Mucosa of rectum (tissue), 2 donors: ENCODE data around the gene PRR23E.

ENCODE experiments used
- H3K27ac ChIP-seq, 2 donors: one replicate each; pipeline ENCODE4 v1.7.0; 2013; ENCODE audit warnings: inconsistent platforms in 2 of 2, low read depth in 2 of 2, low read length in 2 of 2
- H3K27me3 ChIP-seq, 2 donors: one replicate each; pipeline ENCODE4 v1.7.0; 2013; ENCODE audit warnings: low read length in 2 of 2; ENCODE audit not compliant: control insufficient read depth in 2 of 2, insufficient read depth in 2 of 2
- H3K36me3 ChIP-seq, 2 donors: one replicate each; pipeline ENCODE4 v1.7.0; 2013; ENCODE audit warnings: low read length in 2 of 2; ENCODE audit not compliant: control insufficient read depth in 2 of 2, insufficient read depth in 2 of 2
- H3K4me1 ChIP-seq, 2 donors: one replicate each; pipeline ENCODE4 v1.7.0; 2013; ENCODE audit warnings: low read length in 2 of 2, mild to moderate bottlenecking in 1 of 2; ENCODE audit not compliant: control insufficient read depth in 2 of 2, insufficient read depth in 2 of 2
- H3K4me3 ChIP-seq, 2 donors: one replicate each; pipeline ENCODE4 v1.7.0; 2013; ENCODE audit warnings: low read length in 2 of 2
- H3K9ac ChIP-seq, 2 donors: one replicate each; pipeline ENCODE4 v1.7.0; 2013; ENCODE audit warnings: low read length in 2 of 2, low read depth in 1 of 2, mild to moderate bottlenecking in 1 of 2
- H3K9me3 ChIP-seq, 2 donors: one replicate each; pipeline ENCODE4 v1.7.0; 2013; ENCODE audit warnings: low read length in 2 of 2; ENCODE audit not compliant: control insufficient read depth in 2 of 2
- donor health status: healthy.
- donor health status: Normal muscosa, but diverticular disease.

The PRR23E gene, protein sequence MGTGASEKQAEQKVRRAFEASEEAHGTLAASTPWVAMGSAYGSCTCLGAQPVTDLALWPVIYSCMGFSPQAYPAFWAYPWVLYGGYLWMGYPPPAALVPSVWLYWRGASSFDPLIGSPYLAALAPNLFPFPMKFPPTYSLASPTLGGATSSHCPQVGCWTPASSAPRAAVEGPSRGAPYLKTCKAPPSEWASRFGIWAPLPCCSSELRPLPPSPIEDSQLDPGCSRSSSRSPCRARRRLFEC

DNA sequence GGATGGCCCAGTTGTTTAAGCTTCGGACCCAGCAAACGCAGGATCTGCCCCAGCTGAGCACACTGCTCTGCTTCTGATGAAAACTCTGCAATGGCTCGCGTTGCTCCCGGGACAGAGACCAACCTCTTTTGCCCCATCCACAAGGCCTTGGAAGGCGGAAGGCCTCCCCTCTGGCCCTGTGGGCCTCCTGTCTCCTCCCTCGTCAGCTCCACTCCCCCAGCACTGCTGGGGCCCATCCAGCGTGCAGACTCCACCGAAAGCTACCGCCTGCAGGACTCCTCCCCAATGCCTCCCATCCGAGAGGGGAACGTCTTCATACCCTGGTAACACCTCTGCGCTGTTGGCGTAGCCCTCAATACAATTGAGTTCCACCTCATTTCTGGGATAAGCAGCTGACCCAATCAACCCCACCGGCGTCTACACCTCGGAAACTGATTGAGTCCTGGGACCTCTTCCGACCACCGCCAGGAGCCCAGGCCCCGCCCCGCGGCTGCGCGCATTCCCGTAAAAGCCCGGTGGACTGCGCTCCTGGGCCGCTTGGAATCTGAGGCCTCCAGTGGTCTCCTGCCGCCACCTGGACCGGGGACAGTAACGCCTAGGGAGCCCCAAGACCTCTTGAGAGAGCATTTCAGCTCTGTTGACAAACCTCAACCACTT lies at the start of gene PRR23E:
PRR23E (plus strand) TSS at position 556 of the 657 bp plus-strand sequence. CDS start 3,555 bp downstream, outside the sequence.
- Histone ChIP-seq H3K36me3 (no peaks in the 10 kb centered on the region), H3K27me3 (no peaks in the 10 kb centered on the region)

DNA sequence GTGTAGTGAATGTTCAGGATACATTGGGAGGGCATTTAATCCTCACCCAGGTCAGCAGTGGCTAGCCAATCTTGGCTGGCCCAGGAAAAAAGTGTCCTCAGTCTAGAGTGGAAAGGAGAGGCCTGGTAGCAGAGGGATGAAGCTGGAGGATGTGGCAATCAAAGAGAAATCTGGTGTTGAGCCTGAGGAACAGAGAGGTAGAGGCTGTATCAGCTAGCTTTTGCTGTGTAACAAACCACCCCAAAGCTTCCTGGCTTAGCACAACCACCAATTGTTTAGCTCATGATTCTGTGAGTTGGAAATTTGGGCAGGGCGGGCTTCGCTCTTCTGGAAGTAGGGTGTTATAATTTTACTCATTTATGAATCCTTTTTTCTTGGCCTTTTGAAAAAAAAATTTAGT lies 49.8 kb upstream of the PRR23E start:
- no peak overlapping the region for H3K4me3 ChIP-seq
- peaks cover 5 to 23% of the 10 kb centered on the region in 2 donors for H3K4me1 ChIP-seq
- no peaks in the 10 kb centered on the region for H3K9me3 ChIP-seq
- no peaks in the 10 kb centered on the region for H3K36me3 ChIP-seq
- H3K9ac ChIP-seq = no peak overlapping the region
- peaks cover 2 to 4% of the 10 kb centered on the region in 2 donors for H3K27me3 ChIP-seq
- no peak overlapping the region for H3K27ac ChIP-seq

More for the DNA sequence above, at the start of gene PRR23E:
- Histone ChIP-seq H3K9me3 (no peaks in the 10 kb centered on the region), H3K27ac (no peak within 1 kb of the TSS), H3K9ac (no peak within 1 kb of the TSS), H3K4me3 (no peak within 1 kb of the TSS), H3K4me1 (no peaks in the 10 kb centered on the region)

DNA sequence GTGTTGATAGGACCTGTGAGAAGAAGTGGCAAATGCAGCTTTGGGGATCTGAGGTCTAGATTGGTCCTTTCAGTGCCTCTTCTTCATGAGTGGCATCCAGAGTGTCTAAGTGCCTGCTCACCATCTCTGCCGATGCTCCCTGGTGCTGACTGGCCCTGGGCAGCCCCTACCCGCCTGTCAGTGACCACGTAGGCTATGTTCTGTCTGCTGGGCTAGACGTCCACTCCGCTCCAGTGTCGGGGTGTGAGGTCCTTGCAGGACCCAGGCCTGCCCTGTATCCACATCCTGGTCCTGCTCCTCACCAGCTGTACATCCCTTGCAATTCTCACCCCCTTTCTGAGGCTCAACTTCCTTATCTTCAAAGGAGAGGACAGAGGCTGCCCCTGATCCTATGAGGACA lies 48.3 kb upstream of the PRR23E start:
- Histone ChIP-seq H3K4me1 (peaks cover 3 to 14% of the 10 kb centered on the region in 2 donors), H3K27ac (no peak overlapping the region), H3K9ac (no peak overlapping the region), H3K9me3 (no peaks in the 10 kb centered on the region), H3K27me3 (peaks cover 0 to 2% of the 10 kb centered on the region in 2 donors), H3K4me3 (no peak overlapping the region), H3K36me3 (no peaks in the 10 kb centered on the region)

DNA sequence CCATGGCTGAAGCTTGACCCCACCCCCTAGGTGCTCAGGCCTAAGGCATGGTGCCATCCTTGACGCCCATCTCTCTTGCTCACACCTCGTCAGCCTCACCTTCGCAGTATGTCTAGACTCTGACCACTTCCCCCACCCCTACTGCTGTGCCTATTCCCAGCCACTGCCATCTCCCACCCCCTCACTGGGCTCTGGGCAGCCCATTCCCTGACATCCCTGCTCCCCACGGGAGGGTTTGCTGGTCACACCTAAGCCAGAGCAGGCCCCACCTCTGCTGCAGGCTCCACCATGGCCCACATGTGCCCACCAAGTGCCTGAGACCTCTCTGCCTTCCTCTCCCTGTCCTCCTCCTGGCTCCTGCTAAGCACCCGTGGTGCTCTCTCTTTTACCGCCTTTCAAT lies 47.7 kb upstream of the PRR23E start:
- no peak overlapping the region for H3K27ac ChIP-seq
- peaks cover 0 to 2% of the 10 kb centered on the region in 2 donors for H3K27me3 ChIP-seq
- H3K9me3 ChIP-seq = no peaks in the 10 kb centered on the region
- H3K36me3 ChIP-seq = no peaks in the 10 kb centered on the region
- no peak overlapping the region for H3K9ac ChIP-seq
- peaks cover 3 to 14% of the 10 kb centered on the region in 2 donors for H3K4me1 ChIP-seq
- no peak overlapping the region for H3K4me3 ChIP-seq

DNA sequence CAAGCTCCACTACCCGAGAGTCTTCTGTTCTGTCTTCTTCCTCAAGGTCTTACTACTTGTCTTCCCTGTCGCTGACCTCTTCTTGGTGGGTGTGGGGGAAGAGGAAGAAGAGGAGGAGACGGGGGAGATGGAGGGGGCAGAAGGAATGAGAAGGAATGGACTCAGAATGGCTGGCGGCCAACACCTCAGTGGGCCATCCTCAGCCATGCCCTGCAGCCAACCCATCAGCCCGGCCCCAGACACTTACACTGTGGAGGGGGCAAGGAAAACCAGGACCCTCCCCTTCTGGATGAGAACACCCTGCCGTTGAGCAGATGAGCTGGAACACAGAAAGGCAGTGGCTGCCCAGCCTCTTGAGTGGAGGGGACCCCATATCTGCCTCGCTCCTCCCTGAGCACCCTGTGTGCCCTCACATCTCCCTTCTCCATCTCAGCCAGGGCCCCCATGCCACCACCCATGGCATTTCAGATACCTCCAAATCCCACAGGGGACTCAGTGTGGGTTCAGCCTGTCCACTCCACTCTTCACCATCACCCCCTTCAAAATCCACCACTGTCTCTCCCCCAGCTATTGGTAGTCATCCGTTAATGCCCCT lies 45.5 kb upstream of the PRR23E start:
- Histone ChIP-seq H3K27ac (no peak overlapping the region), H3K36me3 (no peaks in the 10 kb centered on the region), H3K27me3 (no peaks in the 10 kb centered on the region), H3K4me3 (no peak overlapping the region), H3K9ac (no peak overlapping the region), H3K4me1 (peaks cover 3 to 6% of the 10 kb centered on the region in 2 donors), H3K9me3 (no peaks in the 10 kb centered on the region)

DNA sequence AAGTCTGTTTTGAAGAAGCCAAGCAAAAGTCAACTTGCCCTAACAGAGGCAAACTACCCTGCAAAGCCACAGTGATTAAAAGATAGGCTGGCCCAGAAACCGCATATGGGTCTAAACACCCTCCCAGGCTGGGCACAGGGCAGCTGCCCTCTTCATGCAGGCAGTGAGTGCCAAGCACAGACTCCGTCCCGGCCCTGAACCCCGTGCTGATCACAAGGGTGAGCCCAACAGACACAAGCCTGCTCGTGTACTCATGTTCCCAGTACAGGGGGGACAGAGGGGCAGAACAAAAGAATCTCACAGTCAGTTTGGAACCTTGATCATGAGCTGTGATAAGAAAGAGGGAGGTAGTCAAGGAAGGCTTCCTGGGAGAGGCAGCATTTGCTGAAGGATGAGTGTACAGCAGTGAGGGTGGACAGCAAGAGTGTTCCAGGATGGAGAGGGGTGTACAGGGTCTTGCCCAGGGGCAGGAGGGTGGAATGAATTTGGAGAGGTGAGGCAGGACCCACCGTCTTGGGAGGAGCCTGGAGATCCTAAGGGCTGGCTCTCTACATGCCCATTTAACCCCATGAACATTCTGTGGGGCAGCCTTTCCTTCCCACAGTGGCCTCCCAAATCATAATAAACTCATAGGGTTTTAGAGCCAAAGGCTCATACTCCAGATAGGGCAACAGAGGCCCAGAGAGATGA lies 43.2 kb upstream of the PRR23E start:
- no peaks in the 10 kb centered on the region for H3K27me3 ChIP-seq
- H3K4me3 ChIP-seq = no peak overlapping the region
- H3K9me3 ChIP-seq = no peaks in the 10 kb centered on the region
- no peak overlapping the region for H3K9ac ChIP-seq
- H3K36me3 ChIP-seq = no peaks in the 10 kb centered on the region
- H3K4me1 ChIP-seq = no peaks in the 10 kb centered on the region
- H3K27ac ChIP-seq = no peak overlapping the region

DNA sequence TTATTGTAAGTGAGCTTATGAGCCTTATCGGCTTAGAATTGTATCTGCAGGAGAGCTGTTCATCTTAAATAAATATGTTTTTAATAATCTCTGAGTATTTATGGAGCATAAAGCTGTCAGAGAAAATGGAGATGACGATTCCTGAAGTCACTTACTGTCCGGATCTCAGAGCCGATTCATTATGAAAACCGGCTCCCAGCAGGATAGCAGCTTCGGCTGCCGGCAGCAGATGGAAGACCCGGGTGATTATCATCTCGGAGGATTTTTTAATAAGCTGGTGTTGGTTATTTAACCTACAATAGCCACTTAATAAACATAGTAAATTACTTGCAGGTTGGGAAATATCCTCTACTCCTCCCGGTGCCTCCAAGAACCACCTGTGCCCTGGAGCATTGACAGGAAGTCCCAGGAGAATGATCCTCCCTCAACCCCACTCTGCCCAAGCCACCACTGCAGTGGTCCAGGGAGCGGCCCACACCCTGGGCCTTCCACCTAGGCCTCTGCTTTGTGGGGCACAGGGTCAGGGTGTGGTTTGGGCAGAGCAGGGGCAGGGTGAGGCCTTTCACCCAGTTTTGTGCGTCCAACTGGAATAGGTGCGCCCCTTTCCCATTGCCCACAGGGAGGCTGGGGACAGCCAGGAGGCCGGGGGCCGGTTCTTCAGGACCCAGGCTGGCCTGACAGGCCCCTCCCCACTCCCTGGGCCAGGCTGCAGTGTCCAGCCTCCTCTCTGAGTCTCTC lies 42.2 kb upstream of the PRR23E start:
- Histone ChIP-seq H3K27ac (no peak overlapping the region), H3K4me1 (no peaks in the 10 kb centered on the region), H3K9me3 (no peaks in the 10 kb centered on the region), H3K27me3 (no peaks in the 10 kb centered on the region), H3K4me3 (no peak overlapping the region), H3K36me3 (no peaks in the 10 kb centered on the region), H3K9ac (no peak overlapping the region)

DNA sequence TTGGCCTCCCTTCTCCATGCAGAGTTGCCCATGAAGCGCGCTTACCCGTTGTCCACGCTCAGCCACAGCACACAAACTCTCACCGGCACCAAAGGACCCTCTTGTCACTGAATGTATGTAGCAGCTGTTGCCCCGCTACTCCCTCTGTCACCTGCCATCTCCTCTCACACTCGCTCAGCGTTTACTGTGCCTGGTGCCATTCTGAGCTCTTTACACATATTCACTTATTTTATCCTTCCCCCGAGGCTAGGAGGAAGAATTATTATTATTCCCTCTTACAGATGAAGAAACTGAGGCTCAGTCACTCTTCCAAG lies 41.7 kb upstream of the PRR23E start:
- Histone ChIP-seq H3K9me3 (no peaks in the 10 kb centered on the region), H3K27ac (no peak overlapping the region), H3K9ac (no peak overlapping the region), H3K36me3 (no peaks in the 10 kb centered on the region), H3K4me1 (no peaks in the 10 kb centered on the region), H3K27me3 (no peaks in the 10 kb centered on the region), H3K4me3 (no peak overlapping the region)

DNA sequence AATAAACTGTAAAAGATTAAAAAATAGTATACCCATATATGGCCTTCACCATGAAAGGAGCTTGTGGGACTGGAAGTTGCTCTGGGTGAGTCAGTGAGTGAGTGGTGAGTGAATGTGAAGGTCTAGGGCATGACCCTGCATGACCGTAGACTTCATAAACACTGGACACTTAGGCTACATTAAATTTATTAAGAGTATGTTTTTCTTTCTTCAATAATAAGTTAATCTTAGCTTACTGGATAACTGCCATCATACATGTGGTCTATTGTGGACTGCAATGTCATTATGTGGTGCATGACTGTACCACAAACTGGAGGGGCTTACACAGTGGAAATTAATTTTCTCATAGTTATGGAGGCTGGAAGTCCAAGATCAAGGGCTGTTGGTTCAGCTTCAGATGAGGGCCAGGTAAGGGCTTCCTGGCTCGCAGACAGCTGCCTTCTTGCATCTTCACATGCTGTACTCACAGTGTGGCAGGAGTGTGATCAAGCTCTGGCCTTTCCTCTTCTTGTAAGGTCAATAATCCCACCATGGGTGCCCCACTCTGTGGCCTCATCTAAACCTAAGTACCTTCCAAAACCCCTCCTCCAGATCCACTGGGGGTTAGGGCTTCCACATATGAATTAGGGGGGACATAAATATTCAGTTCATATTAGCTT lies 40.8 kb upstream of the PRR23E start:
- Histone ChIP-seq H3K27ac (no peak overlapping the region), H3K36me3 (no peaks in the 10 kb centered on the region), H3K9me3 (no peaks in the 10 kb centered on the region), H3K4me3 (no peak overlapping the region), H3K27me3 (no peaks in the 10 kb centered on the region), H3K4me1 (no peaks in the 10 kb centered on the region), H3K9ac (no peak overlapping the region)
